ENCODE data around the gene ATF5.

Gene ATF5

GRCh38 chr19:49929121-49929610 lies at the start of gene ATF5, which contains the start of gene NUP62:
Gene ATF5, plus strand, starts transcription at chr19:49929205. Its CDS starts 1,646 bp downstream, at chr19:49930851.
Gene NUP62, minus strand, starts transcription at chr19:49929504. Its CDS starts 19,697 bp downstream, at chr19:49909807.
- FAIRE-seq (no peak), DNase-seq (ENCODE audit: insufficient read length, low spot score) (peak; percentile 98)

- DNase-seq (ENCODE audit: insufficient read length, low spot score) (no peak), FAIRE-seq (no peak)
Measured at GRCh38 chr19:49879243-49879963, 49.6 kb upstream of the ATF5 start.

GRCh38 chr19:49880162-49880869 lies 48.7 kb upstream of the ATF5 start:
- no peak for DNase-seq (ENCODE audit: insufficient read length, low spot score)
- no peak for FAIRE-seq

GRCh38 chr19:49881186-49881585 lies 47.8 kb upstream of the ATF5 start:
- no peak for DNase-seq (ENCODE audit: insufficient read length, low spot score)
- FAIRE-seq, result no peak

- no peak for FAIRE-seq
- no peak for DNase-seq (ENCODE audit: insufficient read length, low spot score)
Measured at GRCh38 chr19:49881672-49882394, 47.2 kb upstream of the ATF5 start.

- DNase-seq (ENCODE audit: insufficient read length, low spot score), result no peak
- FAIRE-seq, result no peak
Measured at GRCh38 chr19:49882643-49883042, 46.4 kb upstream of the ATF5 start.

- FAIRE-seq (no peak), DNase-seq (ENCODE audit: insufficient read length, low spot score) (no peak)
Measured at GRCh38 chr19:49883094-49883493, 45.9 kb upstream of the ATF5 start.

- DNase-seq (ENCODE audit: insufficient read length, low spot score) (no peak), FAIRE-seq (no peak)
Measured at GRCh38 chr19:49884109-49884508, 44.9 kb upstream of the ATF5 start.

GRCh38 chr19:49884760-49885159 lies 44.2 kb upstream of the ATF5 start:
- no peak for DNase-seq (ENCODE audit: insufficient read length, low spot score)
- FAIRE-seq, result no peak

- DNase-seq (ENCODE audit: insufficient read length, low spot score) (no peak), FAIRE-seq (no peak)
Measured at GRCh38 chr19:49887037-49887664, 41.9 kb upstream of the ATF5 start.

- DNase-seq (ENCODE audit: insufficient read length, low spot score) (no peak), FAIRE-seq (no peak)
Measured at GRCh38 chr19:49887665-49888509, 41.1 kb upstream of the ATF5 start.

GRCh38 chr19:49888510-49888824 lies 40.5 kb upstream of the ATF5 start:
- no peak for DNase-seq (ENCODE audit: insufficient read length, low spot score)

GRCh38 chr19:49889038-49889686 lies 39.8 kb upstream of the ATF5 start:
- DNase-seq (ENCODE audit: insufficient read length, low spot score) (no peak), FAIRE-seq (no peak)

More at GRCh38 chr19:49888510-49888824, 40.5 kb upstream of the ATF5 start:
- FAIRE-seq, result no peak

- DNase-seq (ENCODE audit: insufficient read length, low spot score) (no peak), FAIRE-seq (no peak)
Measured at GRCh38 chr19:49889687-49890348, 39.2 kb upstream of the ATF5 start.

GRCh38 chr19:49890349-49891311 lies 38.4 kb upstream of the ATF5 start:
- DNase-seq (ENCODE audit: insufficient read length, low spot score) (no peak), FAIRE-seq (no peak)

- FAIRE-seq (no peak), DNase-seq (ENCODE audit: insufficient read length, low spot score) (no peak)
Measured at GRCh38 chr19:49891393-49891792, 37.6 kb upstream of the ATF5 start.

GRCh38 chr19:49892716-49893115 lies 36.3 kb upstream of the ATF5 start:
- no peak for FAIRE-seq

More at GRCh38 chr19:49892716-49893115, 36.3 kb upstream of the ATF5 start:
- no peak for DNase-seq (ENCODE audit: insufficient read length, low spot score)
